K562 (cell line): Measurements from ENCODE around the gene ATP6V0E2. TPM values are rescaled to one million over a fixed set of nuclear protein-coding genes. Genes with fewer than 3 reads are reported as not detected.
A peak's percentile ranks its signal among the peaks of the same experiment; 100 is the strongest.

Experiments
- ATAC-seq: fragments of 200-7000 bp; cut with Tn5 transposase; 3 replicates; pipeline ENCODE4 v1.9.1; 2020; ENCODE audit warnings: moderate library complexity
- BruUV-seq: library from RNA; stranded (reverse); fragments of 400-500 nt; replicated peaks from 2 replicates; lab custom pipeline; 2021; lab: Mats Ljungman, UMichigan
- CTCF ChIA-PET: fragments of 300-600 bp; formaldehyde crosslinking; extraction: SDS; loops from one replicate; lab custom pipeline; 2021; ENCODE audit warnings: low intra/inter-chr PET ratio; lab: Yijun Ruan, JAX
- POLR2A ChIA-PET: fragments of 300-600, 350-650 bp; sonication (Branson Sonifier 250); formaldehyde crosslinking; extraction: SDS; loops from one replicate; lab custom pipeline; 2021; ENCODE audit warnings: antibody characterized with exemption, inconsistent platforms; lab: Yijun Ruan, JAX
- DNase-seq, 4 experiments: peaks; one replicate each; pipeline versions ENCODE4 v3.0.0 to v3.0.0-alpha.2; 2011 to 2018; ENCODE audit warnings: low spot score in 3 of 4, mixed read lengths in 3 of 4; ENCODE audit errors: extremely low read depth in 1 of 4
- FAIRE-seq: peaks from 2 replicates; lab custom pipeline; 2011; peaks lifted over from hg19 to GRCh38; lab: Jason Lieb, UNC
- H2AFZ ChIP-seq: 2 replicates; pipeline ENCODE4 v1.6.0; 2011; ENCODE audit warnings: low read depth, low read length, control low read depth, inconsistent platforms
- H3K27ac ChIP-seq: fragments of 200-600 bp; 3 replicates; pipeline ENCODE4 v1.8.0; 2011; ENCODE audit warnings: low read depth, mild to moderate bottlenecking, control low read depth, inconsistent platforms, low read length, moderate library complexity, mixed read lengths; ENCODE audit errors: extremely low read depth
- H3K27me3 ChIP-seq, 2 experiments: fragments of 300-600 bp in 1 of 2; 2 replicates in 1 of 2; 3 replicates in 1 of 2; pipeline versions ENCODE4 v1.6.0 to v1.8.0; 2011; ENCODE audit warnings: inconsistent platforms in 2 of 2, low read length in 2 of 2, mild to moderate bottlenecking in 1 of 2, mixed read lengths in 1 of 2, moderate library complexity in 1 of 2; ENCODE audit not compliant: control insufficient read depth in 2 of 2, insufficient read depth in 2 of 2
- H3K36me3 ChIP-seq: fragments of 300-600 bp; 3 replicates; pipeline ENCODE4 v1.8.0; 2011; ENCODE audit warnings: mild to moderate bottlenecking, low read length, inconsistent platforms; ENCODE audit not compliant: control insufficient read depth, insufficient read depth
- H3K4me1 ChIP-seq, 2 experiments: fragments of 200-600 bp in 1 of 2; replicated peaks in 1 of 2; 2 replicates in 1 of 2; 3 replicates in 1 of 2; pipeline versions ENCODE4 v1.5.1 to v1.8.0; 2011; ENCODE audit warnings: inconsistent platforms in 2 of 2, low read length in 2 of 2, mild to moderate bottlenecking in 1 of 2, mixed read lengths in 1 of 2, moderate library complexity in 1 of 2; ENCODE audit not compliant: control insufficient read depth in 2 of 2, insufficient read depth in 2 of 2
- H3K4me2 ChIP-seq: 2 replicates; pipeline ENCODE4 v1.6.1; 2011; ENCODE audit warnings: low read length, control low read depth, inconsistent platforms, mixed read lengths; ENCODE audit not compliant: insufficient read depth
- H3K4me3 ChIP-seq: fragments of 200-600 bp; sonication (generic), shearing (Covaris generic); 2 replicates; pipeline ENCODE4 v1.5.1; 2016; ENCODE audit warnings: control low read depth, inconsistent platforms
- H3K79me2 ChIP-seq: fragments of 200-600 bp; 3 replicates; pipeline ENCODE4 v1.8.0; 2011; ENCODE audit warnings: low read length, inconsistent platforms; ENCODE audit not compliant: control insufficient read depth, insufficient read depth
- H3K9ac ChIP-seq, 2 experiments: 2 replicates each; pipeline versions ENCODE4 v1.6.0 to v1.6.1; 2011; ENCODE audit warnings: low read depth in 2 of 2, low read length in 2 of 2, control low read depth in 1 of 2, inconsistent platforms in 1 of 2, mild to moderate bottlenecking in 1 of 2, mixed read lengths in 1 of 2; ENCODE audit not compliant: insufficient read depth in 1 of 2
- H3K9me1 ChIP-seq: one replicate; pipeline ENCODE4 v1.6.0; 2011; ENCODE audit warnings: inconsistent platforms, mild to moderate bottlenecking, low read length, moderate library complexity; ENCODE audit not compliant: control insufficient read depth, insufficient read depth
- H3K9me3 ChIP-seq: replicated peaks from 2 replicates; pipeline ENCODE4 v1.5.1; 2011; ENCODE audit warnings: low read depth, low read length, inconsistent platforms; ENCODE audit not compliant: control insufficient read depth, insufficient read depth
- H4K20me1 ChIP-seq: replicated peaks from 2 replicates; pipeline ENCODE4 v1.6.1; 2011; ENCODE audit warnings: low read length, inconsistent platforms, mixed read lengths; ENCODE audit not compliant: control insufficient read depth, insufficient read depth
- MNT ChIP-seq, 2 experiments: fragments of 450-650 bp; conservative IDR thresholded peaks; 2 replicates each; pipeline ENCODE4 v1.6.1; 2017; ENCODE audit warnings: mild to moderate bottlenecking in 2 of 2, moderate library complexity in 2 of 2
- TEAD1 ChIP-seq, 2 experiments: fragments of 450-650 bp in 1 of 2; sonication (generic) in 1 of 2; formaldehyde crosslinking; IDR thresholded peaks; 2 replicates each; pipeline versions ENCODE4 v1.4.0 to v1.8.0; 2020 to 2022; ENCODE audit warnings: mild to moderate bottlenecking in 2 of 2, missing genetic modification reagents in 1 of 2
- TEAD4 ChIP-seq, 2 experiments: sonication (generic) in 1 of 2; formaldehyde crosslinking in 1 of 2; IDR thresholded peaks; 2 replicates each; pipeline versions ENCODE4 v1.6.1 to v1.8.0; 2012 to 2022; ENCODE audit warnings: borderline replicate concordance in 1 of 2, inconsistent platforms in 1 of 2, low read length in 1 of 2, mild to moderate bottlenecking in 1 of 2, missing genetic modification reagents in 1 of 2
- WGBS: fragments of 100-300 bp; shearing (Covaris generic); methylation state at CpG from one replicate; pipeline ENCODE4 v1.1.6; 2016; ENCODE audit warnings: low coverage, mixed read lengths; ENCODE audit not compliant: insufficient coverage; ENCODE audit errors: missing lambda C conversion rate; 5-methylcytosine and 5-hydroxymethylcytosine counted together
- in situ Hi-C: fragments of 300-500 bp; cut with MboI; formaldehyde crosslinking; loops from 4 replicates; pipeline ENCODE4 v1.15.0; 2018; ENCODE audit warnings: inconsistent platforms, mixed read lengths
- intact Hi-C: fragments of 100-400 bp; cut with micrococcal nuclease; formaldehyde crosslinking; loops from 2 replicates; pipeline ENCODE4 v1.14.2; 2022
- polyA plus RNA-seq, 8 experiments: library from polyadenylated mRNA; depleted of rRNA in 4 of 8; stranded (reverse) in 5 of 8; unstranded in 3 of 8; fragments of >200 nt; fragmentation: Nextera tagmentation in 2 of 8; fragmentation: Illumina TruSeq in 1 of 8; extraction: Ambion mirVana in 2 of 8; extraction: Trizol in 1 of 8; gene quantifications; 2 replicates each; pipeline versions ENCODE4 v1.2.1 to v1.2.3, GENCODE V29; 2011 to 2014; ENCODE audit warnings: inconsistent platforms in 1 of 8, missing spikeins in 1 of 8
- total RNA-seq, 7 experiments: library from RNA; depleted of rRNA in 6 of 7; stranded (reverse); fragments of >200 nt in 6 of 7; fragmentation: Illumina TruSeq in 2 of 7; extraction: Trizol in 2 of 7; gene quantifications; 2 replicates each; pipeline versions ENCODE4 v1.2.1 to v1.2.3, GENCODE V29; 2011 to 2021; ENCODE audit warnings: low replicate concordance in 1 of 7
- TF ChIP-seq, protein P1 (sequence below): fragments of 250-450 bp; sonication (Bioruptor Pico); IDR thresholded peaks from 2 replicates; pipeline ENCODE4 v1.5.0; 2021
- TF ChIP-seq, protein P2 (sequence below): sonication (generic); formaldehyde crosslinking; IDR thresholded peaks from 2 replicates; pipeline ENCODE4 v1.9.0; 2022; ENCODE audit warnings: mild to moderate bottlenecking, missing genetic modification reagents
- TF ChIP-seq, protein P3 (sequence below), 3 experiments: fragments of 200-800 bp in 1 of 3; fragments of 250-450 bp in 1 of 3; fragments of 450-650 bp in 1 of 3; sonication (Bioruptor Pico) in 1 of 3; sonication (Bioruptor generic) in 1 of 3; formaldehyde crosslinking in 1 of 3; IDR thresholded peaks; 2 replicates each; pipeline versions ENCODE4 v1.6.1 to v1.8.0; 2016 to 2022; ENCODE audit warnings: mild to moderate bottlenecking in 2 of 3, missing genetic modification characterization in 2 of 3, missing compliant biosample characterization in 1 of 3, moderate library complexity in 1 of 3

The ATP6V0E2 gene
- total and polyA plus RNA-seq, 9 of the 15 experiments (the other 6 are each of a cell fraction or from before 2014, with no cell fraction given) = 0.55 to 18.5 (median 10.9) TPM

DNA sequence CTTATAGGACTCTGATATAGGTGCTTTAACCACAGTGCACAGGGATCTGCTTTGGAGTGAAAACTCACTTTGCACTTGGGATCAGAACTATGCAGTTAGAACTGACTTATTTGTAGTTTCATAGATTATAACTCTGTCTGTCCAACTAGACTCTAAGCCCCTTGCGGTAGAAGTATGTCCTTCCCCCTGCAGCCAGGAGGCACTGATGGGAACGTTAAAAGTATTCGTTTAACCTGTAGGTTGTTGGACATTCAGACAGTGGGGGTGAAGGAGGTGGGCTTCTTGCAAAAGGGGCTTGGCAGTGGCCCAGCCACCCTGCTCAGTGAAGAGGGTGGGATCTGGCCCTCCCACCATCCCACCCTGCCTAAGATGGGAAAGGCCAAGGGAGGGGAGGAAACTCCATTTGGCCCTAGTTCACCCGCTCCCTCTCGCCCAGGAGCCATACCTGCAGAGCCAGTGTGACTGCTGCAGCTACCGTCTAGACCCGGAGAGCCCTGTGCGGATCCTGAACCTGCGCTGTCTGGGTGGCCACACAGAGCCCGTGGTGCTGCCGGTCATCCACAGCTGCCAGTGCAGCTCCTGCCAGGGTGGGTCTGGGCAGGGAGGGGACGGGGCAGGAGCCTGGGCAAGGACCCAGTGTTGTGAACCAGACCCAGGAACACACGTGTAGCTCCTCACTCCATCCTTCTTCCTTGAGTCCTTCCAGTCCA lies 41.3 kb upstream of the ATP6V0E2 start (continued):
- TF ChIP-seq, protein P1, sequence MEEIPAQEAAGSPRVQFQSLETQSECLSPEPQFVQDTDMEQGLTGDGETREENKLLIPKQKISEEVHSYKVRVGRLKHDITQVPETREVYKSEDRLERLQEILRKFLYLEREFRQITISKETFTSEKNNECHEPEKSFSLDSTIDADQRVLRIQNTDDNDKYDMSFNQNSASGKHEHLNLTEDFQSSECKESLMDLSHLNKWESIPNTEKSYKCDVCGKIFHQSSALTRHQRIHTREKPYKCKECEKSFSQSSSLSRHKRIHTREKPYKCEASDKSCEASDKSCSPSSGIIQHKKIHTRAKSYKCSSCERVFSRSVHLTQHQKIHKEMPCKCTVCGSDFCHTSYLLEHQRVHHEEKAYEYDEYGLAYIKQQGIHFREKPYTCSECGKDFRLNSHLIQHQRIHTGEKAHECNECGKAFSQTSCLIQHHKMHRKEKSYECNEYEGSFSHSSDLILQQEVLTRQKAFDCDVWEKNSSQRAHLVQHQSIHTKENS (CRISPR knock-in tag) = no peak
- TF ChIP-seq TEAD1 (CRISPR knock-in tag; IDR thresholded peaks at IDR 0.05) (peak in 1 of 2 experiments; percentile 45; a peak in 1 of 4 replicates), TEAD4 (IDR thresholded peaks at IDR 0.05; ENCODE audit: low read length) (no peak), TEAD4 (CRISPR knock-in tag; IDR thresholded peaks at IDR 0.05; ENCODE audit: borderline replicate concordance) (peak; percentile 51; the same call in 1 of the 2 replicates)
- TF ChIP-seq, protein P2, sequence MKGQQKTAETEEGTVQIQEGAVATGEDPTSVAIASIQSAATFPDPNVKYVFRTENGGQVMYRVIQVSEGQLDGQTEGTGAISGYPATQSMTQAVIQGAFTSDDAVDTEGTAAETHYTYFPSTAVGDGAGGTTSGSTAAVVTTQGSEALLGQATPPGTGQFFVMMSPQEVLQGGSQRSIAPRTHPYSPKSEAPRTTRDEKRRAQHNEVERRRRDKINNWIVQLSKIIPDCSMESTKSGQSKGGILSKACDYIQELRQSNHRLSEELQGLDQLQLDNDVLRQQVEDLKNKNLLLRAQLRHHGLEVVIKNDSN = peak; percentile 53
- TF ChIP-seq, all 486 proteins: peak for 6

GRCh38 chr7:149833495-149834130 lies 40.2 kb upstream of the ATP6V0E2 start:
- Histone ChIP-seq H3K4me2 (no peak overlapping the region), H3K4me1 (peaks cover 5 to 15% of the 10 kb centered on the region in 2 experiments; a peak in 4 of 5 replicates), H3K27me3 (peaks cover 30 to 45% of the 10 kb centered on the region in 2 experiments), H2AFZ (no peak overlapping the region), H3K36me3 (no peaks in the 10 kb centered on the region), H3K79me2 (no peaks in the 10 kb centered on the region), H3K9me1 (no peaks in the 10 kb centered on the region), H3K4me3 (no peak overlapping the region), H3K27ac (no peak overlapping the region), H3K9ac (peak overlapping the region in 1 of 2 experiments; percentile 70; a peak in 2 of 4 replicates), H3K9me3 (no peaks in the 10 kb centered on the region), H4K20me1 (peaks cover 14% of the 10 kb centered on the region)
- POLR2A ChIA-PET = interaction anchor here (0.9 kb wide), 1 partner anchor 11 kb away, joined by 4 read pairs; no protein-coding TSS in a partner anchor
- no peak for TF ChIP-seq MNT (conservative IDR thresholded peaks at IDR 0.05)
- TF ChIP-seq, protein P3, sequence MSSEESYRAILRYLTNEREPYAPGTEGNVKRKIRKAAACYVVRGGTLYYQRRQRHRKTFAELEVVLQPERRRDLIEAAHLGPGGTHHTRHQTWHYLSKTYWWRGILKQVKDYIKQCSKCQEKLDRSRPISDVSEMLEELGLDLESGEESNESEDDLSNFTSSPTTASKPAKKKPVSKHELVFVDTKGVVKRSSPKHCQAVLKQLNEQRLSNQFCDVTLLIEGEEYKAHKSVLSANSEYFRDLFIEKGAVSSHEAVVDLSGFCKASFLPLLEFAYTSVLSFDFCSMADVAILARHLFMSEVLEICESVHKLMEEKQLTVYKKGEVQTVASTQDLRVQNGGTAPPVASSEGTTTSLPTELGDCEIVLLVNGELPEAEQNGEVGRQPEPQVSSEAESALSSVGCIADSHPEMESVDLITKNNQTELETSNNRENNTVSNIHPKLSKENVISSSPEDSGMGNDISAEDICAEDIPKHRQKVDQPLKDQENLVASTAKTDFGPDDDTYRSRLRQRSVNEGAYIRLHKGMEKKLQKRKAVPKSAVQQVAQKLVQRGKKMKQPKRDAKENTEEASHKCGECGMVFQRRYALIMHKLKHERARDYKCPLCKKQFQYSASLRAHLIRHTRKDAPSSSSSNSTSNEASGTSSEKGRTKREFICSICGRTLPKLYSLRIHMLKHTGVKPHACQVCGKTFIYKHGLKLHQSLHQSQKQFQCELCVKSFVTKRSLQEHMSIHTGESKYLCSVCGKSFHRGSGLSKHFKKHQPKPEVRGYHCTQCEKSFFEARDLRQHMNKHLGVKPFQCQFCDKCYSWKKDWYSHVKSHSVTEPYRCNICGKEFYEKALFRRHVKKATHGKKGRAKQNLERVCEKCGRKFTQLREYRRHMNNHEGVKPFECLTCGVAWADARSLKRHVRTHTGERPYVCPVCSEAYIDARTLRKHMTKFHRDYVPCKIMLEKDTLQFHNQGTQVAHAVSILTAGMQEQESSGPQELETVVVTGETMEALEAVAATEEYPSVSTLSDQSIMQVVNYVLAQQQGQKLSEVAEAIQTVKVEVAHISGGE (CRISPR knock-in tag; IDR thresholded peaks at IDR 0.05) = no peak
- intact Hi-C loops (no loop called here), in situ Hi-C loops (no loop called here)
- CTCF ChIA-PET = no interaction called here
- WGBS = 2% methylated on average over 12 of the region's 12 CpGs
- ATAC-seq (no peak), FAIRE-seq (no peak), DNase-seq (no peak)
- BruUV-seq = no TSS peak
